ENCODE measurements around the gene GALM.
"Not testable (repeated sequence)": the region's sequence is repeated elsewhere in the genome, so short reads cannot be mapped to it uniquely, and the experiment has no call there.

GALM gene

GRCh38 chr2:38665854-38666555 lies at the start of gene GALM:
Gene GALM, plus strand, starts transcription at chr2:38666114. Its CDS starts 48 bp downstream, at chr2:38666162.
- DNase-seq = peak; percentile 95

- no peak for DNase-seq
These were observed 48.6 kb upstream of the GALM start for GRCh38 chr2:38617301-38617700.

GRCh38 chr2:38619458-38620164 lies 46.3 kb upstream of the GALM start:
- DNase-seq = peak; percentile 18

GRCh38 chr2:38620282-38620977 lies 45.5 kb upstream of the GALM start:
- DNase-seq = peak; percentile 10

- DNase-seq = no peak
These were observed 44.9 kb upstream of the GALM start for GRCh38 chr2:38621018-38621417.

DNA sequence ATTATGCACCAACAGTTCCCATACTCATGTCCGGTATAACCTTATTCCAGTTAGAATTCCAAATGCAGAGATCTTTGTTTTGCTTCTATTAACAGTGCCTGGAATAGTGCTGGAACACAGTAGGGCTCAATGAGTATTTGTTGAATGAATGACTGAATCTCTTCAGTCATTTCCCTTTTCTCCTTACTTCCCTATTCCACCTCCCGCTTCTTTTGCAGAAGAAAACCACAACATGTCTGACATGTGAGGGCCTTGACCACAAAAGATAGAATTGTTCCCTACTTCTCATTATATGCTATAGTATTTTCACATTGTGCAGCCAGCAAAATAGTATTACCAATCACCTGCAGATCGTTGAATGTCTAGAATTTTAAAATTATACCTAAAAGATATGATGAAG lies 43.7 kb upstream of the GALM start:
- no peak for DNase-seq

DNA sequence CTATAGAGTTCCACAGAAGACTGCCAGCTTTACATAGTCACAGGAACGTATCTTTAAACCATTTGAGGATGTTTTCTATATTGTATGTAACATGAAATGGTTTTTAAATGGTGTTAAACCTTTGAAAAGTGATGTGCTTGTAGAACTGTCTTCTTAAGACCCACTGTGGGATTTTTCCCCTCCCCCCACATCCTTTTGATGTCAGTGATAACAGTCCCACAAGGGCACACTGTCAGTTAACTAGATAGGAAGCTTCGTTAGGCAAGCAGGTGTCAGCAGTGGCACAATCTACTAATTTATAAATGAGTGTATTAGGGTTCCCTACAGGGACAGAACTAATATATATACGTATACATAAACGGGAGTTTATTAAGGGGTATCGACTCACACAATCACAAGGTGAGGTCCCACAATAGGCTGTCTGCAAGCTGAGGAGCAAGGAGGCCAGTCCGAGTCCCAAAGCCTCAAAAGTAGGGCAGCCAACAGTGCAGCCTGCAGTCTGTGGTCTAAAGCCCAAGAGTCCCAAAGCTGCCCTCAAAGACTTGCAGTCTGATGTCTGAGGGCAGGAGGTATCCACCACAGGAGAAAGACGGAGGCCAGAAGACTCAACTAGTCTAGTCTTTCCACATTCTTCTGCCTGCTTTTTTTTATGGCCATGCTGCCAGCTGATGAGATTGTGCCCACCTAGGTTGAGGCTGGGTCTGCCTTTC lies 39.4 kb upstream of the GALM start:
- DNase-seq = no peak

GRCh38 chr2:38627391-38627790 lies 38.5 kb upstream of the GALM start:
- DNase-seq = no peak

DNA sequence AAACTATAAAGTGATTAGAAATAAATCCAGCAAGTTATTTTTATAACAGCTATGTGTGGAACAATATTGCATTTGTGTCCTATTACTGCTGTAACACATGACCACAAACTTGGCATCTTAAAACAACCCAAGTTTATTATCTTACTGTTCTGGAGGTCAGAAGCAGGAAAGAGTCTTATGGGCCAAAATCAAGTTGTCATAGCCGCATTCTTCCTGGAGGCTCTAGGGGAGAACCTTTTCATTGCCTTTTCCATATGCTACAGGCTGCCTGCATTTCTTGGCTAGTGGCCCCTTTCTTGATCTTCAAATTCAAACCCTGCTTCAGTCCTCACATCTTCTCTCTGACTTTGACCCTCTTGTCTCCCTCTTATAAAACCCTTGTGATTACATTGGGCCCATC lies 36.2 kb upstream of the GALM start:
- DNase-seq = no peak

GRCh38 chr2:38631976-38632375 lies 33.9 kb upstream of the GALM start:
- no peak for DNase-seq

DNA sequence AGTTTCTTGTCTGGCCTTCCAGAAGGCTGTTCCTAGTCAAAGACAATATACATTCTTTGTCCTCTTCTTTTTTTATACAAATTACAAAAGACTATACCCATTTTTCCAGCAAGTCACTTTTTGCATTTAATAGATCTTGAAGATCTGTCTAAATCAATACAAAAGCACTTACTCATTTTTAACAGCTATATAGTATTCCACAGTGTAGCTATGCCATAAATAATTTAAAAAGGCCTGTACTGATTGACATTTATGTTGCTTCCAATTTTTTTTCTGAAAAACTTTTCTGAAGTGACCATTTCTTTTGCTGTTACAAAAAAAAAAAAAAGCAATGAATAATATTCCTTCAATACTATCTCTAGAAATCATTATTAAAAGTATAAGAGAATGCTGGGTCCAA lies 32.9 kb upstream of the GALM start:
- DNase-seq = no peak

DNA sequence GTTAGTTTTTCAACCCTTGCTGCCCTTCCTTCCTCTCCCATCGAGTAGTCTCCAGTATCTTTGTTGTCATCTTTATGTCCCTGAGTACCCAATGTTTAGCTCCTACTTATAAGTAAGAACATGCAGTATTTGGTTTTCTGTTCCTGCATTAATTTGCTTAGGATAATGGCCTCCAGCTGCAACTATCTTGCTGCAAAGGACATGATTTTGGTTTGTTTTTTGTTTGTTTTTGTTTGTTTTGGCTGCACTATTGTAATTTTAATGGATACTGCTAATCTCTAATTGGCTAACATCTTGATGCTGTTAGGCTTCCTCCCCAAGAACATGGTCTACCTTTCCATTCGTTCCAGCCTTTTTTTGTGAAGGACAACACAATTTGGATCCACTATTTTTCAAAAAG lies 32.0 kb upstream of the GALM start:
- DNase-seq = no peak

GRCh38 chr2:38634684-38635083 lies 31.2 kb upstream of the GALM start:
- DNase-seq = no peak

- no peak for DNase-seq
These were observed 30.8 kb upstream of the GALM start for GRCh38 chr2:38635139-38635538.

GRCh38 chr2:38636069-38636468 lies 29.8 kb upstream of the GALM start:
- no peak for DNase-seq

GRCh38 chr2:38642373-38643017 lies 23.4 kb upstream of the GALM start:
- not testable (repeated sequence) for DNase-seq

GRCh38 chr2:38643021-38643671 lies 22.8 kb upstream of the GALM start:
- no peak for DNase-seq

DNA sequence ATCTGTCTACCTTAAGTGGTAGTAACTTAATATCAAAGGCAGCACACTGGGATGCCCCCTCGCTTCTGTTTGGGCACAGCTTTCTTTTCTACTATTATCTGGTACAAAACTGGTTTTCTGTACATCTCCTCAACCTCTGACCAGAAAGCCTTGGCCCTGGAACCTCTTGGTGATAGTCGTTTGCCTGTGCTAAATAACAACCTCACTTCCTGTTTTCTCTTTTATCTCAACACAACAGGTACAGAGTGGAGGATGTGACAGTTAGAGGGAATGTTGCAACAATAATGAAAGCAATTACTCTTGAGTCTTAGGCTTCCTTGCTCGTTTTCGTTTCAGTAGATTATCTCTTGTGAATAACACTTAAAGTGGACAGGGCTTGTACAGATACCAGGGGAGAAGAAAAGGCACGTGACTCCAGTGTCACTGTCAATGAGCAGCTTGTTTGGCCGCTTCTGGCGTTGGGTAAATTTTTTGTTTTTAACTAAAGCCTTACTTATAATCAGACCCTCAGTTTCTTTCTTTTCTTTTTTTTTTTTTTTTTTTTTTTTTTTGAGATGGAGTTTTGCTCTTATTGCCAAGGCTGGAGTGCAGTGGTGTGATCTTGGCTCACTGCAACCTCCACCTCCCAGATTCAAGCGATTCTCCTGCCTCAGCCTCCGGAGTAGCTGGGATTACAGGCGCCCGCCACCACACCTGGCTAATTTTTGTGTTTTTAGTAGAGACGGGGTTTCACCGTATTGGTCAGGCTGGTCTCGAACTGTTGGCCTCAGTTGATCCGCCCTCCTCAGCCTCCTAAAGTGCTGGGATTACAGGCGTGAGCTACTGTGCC lies 22.0 kb upstream of the GALM start:
- DNase-seq = not testable (repeated sequence)

DNA sequence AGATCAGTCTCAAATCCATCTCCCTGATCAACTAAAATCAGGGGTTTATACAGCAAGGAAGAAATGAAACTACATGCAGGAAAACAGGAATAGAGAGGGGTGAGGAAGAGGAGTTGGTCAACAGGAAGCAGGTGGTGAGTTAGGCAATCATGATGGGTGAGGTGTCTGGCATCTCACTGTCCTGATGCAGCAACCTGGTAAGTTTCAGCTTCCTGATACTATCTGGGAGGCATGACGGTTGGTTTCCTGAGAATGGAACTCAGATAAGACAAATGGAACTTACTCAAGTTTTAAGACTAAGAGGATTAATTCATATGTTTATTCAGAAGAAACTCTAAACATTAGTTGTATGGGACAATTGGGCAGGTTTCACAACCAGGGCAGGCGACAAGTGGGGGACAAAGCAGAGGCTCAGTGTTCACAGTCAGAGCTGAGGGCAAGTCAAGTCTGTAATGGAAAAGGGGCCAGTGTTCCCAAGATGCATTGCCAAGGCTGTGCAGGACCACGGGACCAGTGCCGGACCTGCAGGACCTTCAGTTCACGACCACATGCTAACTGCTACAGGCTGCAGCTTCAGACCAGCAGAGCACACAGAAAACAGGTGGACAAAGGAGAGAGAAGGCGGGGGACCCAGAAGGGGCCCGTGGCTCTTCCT lies 17.7 kb upstream of the GALM start:
- no peak for DNase-seq

GRCh38 chr2:38649176-38649728 lies 16.7 kb upstream of the GALM start:
- no peak for DNase-seq

All from fibroblast of upper back skin (primary cell).